Measurements from ENCODE around the gene ERN1.
"Not testable (repeated sequence)": the region's sequence is repeated elsewhere in the genome, so short reads cannot be mapped to it uniquely, and the experiment has no call there.

The ERN1 gene

DNA sequence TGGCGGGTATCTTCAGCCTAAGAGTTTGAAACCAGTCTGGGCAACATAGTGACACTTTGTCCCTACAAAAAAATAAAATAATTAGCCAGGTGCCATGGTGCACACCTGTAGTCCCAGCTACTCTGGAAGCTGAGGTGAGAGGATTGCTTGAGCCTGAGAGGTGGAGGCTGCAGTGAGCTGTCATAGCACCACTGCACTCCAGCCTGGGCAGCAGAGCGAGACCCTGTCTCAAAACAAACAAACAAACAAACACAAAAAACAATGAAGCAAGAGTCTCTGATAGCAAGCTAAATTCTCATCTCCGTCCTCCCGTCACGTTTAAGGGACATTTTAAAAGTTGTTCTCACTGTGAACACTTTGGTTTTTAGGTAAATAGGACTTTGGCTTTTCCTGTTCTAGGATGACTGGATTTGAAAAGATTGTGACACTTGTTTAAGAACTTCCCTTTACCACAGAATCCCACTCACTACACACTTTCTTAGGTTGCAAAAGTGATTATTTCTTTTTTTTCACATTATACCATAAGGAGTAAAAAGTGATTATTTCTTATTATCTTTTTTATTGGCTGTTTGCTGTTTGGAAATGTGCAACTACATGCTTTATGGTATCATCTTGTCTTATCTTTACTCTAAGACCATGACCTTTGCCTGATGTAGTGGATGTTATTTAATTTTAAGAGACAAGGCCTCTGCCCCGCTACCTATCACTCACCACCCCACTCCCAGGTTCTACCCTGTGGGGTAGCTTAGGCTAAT lies 4.4 kb upstream of the ERN1 start:
- no peak for DNase-seq

DNA sequence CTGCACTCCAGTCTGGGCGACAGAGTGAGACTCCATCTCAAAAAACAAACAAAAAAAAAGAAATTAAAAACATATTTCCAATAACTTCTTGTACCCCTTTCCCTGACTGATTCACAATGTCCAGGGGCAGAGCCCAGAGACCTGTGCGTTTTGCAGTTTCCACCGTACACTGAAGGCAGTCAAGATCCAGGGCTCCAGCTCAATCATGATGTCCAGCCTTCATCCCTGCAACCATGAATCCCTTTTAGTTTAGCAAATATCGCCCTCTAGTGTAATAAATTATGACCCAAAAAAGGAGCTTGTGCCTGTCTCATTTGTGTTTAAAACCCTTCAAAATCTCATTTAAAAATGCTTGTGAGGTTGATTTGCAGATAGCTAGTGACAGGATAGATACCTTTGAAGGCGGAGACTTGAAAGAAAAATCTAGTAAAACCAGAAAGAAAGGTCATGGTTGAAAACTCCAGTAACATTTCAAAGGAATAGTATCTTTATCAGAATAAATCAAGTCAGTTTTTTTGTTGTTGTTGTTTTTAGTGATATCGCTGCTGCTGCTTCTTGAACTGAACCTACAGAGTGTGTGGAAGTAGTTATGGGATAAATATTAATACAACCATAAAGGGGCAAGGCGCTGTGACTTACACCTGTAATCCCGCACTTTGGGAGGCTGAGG lies 3.7 kb upstream of the ERN1 start:
- peak; percentile 33 for DNase-seq

DNA sequence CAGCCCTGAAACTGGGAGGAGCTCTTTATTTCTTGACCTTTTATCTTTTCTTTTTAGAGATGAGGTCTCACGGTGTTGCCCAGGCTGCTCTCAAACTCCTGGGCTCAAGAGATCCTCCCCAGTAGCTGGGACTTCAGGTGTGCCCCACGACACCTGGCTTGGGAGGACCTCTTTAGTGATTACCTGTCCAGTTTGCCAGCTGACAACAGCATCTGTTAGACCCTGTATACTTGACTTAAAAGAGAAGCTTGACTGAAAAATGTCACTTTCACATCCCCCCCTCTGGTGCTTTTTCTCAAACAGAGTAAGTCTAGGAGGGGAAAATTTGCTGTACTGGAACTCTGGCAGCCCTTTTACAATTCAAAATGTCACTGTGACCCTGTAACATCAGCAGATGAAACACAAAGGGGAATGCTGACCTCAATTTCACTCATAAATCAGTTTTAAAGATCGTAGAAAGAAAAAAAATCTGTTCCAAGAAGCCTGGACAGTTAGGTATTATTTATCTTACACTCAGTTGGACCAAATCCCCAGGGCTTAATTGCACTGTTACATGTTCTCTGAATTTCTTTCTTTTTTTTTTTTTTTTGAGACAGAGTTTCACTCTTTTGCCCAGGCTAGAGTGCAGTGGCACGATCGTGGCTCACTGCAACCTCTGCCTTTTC lies 1.8 kb upstream of the ERN1 start:
- DNase-seq, result no peak

- DNase-seq, result no peak
Observed at GRCh38 chr17:64130559-64131001, 636 bp upstream of the ERN1 start.

DNA sequence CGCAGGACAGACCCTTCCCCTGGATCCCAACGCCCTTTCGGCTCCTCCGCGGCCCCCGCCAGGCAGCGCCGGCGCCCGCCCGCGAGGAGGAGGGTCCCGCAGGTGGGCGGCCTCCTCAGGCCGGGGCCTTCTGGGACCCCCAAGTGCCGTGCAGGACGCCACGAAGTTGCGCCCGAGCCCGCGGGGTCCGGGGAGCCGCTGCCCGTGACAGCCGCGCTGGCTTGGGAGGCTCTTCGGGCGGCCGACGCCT lies 504 bp downstream of the ERN1 start:
- no peak for DNase-seq

DNA sequence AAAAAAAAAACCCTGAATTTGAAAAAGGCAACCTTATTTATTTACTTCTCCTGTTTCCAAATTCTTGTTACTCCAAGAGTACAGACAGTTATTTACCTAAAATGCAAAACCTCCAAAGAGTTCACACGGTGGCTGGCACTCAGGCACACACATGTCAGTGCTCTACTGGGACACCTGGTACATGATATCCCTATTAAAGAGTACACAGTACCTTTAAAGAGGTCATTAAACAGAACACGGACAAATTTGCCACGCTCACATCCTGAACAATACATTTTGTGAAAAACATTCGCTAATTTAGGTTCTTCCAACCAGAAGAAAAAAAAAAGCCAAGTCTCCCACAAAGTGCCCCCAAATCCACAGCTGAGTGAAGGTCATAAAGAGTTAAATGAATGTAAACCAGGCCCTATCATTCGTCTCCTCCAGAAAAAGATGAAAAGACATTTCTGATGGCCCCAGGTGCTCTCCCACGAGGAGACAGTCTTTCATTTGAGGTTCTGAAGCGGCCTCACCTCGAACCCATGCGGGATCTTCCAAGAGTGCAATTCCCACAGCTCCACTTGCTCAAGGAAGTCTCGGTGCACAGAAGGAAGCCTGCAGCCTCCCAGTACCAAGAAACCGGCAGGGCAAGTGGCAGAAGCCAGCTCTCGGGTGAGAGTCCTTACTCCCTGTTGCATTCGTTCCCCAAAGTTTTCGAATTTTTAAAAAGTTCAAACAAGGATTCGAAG lies 993 bp downstream of the ERN1 start:
- no peak for DNase-seq

DNA sequence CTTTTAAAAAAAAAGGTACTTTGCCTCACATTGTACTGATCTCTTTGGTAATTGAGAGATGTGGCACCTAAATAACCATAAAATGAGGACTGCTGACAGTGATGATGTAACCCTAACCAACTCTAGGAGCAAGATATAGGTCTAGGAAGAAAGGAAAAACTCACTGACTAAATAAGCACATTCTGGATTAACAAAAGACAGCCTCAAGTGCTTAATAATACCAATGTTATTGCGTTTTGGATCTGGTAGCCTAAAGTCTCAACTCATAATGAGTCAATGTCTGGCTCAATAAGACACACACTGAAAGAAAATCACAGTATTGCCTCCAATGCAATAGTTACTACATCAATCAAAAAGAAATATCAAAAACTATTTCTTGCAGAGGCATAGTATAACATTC lies 3.0 kb downstream of the ERN1 start:
- no peak for DNase-seq

- DNase-seq, result no peak
Observed at GRCh38 chr17:64125937-64126336, 4.0 kb downstream of the ERN1 start.

DNA sequence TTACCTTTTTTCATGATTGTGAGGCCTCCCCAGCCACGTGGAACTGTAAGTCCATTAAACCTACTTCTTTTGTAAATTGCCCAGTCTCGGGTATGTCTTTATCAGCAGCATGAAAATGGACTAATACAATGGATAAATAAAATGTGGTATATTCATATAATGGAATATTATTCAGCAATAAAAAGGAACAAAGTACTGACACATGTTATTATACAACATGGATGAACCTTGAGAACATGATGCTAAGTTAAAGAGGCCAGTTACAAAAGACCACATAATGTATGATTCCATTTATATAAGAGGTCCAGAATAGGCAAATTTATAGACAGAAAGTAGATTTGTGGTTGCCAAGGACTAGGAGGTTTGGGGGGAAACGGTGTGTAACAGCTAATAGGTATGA lies 5.3 kb downstream of the ERN1 start:
- no peak for DNase-seq

GRCh38 chr17:64123114-64123513 lies 6.8 kb downstream of the ERN1 start:
- DNase-seq, result no peak

DNA sequence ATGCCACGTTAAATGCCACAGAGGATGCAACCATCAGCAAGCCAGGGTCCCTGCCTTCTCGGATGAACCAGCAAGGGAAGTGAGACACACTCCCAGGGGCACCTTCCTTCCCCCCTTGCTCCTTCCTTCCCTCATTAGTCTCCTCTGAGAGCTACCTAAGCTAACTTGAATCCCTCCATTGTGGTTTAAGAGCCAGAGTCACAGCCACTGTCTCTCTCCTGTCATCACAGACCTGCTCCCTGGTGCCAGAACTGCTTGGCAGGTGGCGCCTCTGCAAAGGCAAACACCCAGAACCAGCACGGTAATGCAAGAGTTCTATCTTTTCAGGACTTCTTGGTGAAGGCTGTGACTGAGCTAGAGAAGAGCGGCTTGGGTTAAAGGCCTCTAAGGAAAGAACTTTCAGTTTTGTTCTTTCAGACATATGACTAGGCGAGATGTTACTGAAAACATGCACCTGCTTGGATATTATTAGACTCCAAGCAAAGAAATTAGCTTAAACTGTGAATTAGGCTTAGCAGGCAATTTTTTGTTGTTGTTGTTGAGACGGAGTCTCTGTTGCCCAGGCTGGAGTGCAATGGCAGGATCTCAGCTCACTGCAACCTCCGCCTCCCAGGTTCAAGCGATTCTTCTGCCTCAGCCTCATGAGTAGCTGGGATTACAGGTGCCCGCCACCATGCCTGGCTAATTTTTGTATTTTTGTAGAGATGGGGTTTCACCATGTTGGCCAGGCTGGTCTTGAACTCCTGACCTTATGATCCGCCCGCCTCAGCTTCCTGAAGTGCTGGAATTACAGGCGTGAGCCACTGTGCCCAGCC lies 8.8 kb downstream of the ERN1 start:
- not testable (repeated sequence) for DNase-seq

- no peak for DNase-seq
Observed at GRCh38 chr17:64120159-64120810, 9.7 kb downstream of the ERN1 start.

DNA sequence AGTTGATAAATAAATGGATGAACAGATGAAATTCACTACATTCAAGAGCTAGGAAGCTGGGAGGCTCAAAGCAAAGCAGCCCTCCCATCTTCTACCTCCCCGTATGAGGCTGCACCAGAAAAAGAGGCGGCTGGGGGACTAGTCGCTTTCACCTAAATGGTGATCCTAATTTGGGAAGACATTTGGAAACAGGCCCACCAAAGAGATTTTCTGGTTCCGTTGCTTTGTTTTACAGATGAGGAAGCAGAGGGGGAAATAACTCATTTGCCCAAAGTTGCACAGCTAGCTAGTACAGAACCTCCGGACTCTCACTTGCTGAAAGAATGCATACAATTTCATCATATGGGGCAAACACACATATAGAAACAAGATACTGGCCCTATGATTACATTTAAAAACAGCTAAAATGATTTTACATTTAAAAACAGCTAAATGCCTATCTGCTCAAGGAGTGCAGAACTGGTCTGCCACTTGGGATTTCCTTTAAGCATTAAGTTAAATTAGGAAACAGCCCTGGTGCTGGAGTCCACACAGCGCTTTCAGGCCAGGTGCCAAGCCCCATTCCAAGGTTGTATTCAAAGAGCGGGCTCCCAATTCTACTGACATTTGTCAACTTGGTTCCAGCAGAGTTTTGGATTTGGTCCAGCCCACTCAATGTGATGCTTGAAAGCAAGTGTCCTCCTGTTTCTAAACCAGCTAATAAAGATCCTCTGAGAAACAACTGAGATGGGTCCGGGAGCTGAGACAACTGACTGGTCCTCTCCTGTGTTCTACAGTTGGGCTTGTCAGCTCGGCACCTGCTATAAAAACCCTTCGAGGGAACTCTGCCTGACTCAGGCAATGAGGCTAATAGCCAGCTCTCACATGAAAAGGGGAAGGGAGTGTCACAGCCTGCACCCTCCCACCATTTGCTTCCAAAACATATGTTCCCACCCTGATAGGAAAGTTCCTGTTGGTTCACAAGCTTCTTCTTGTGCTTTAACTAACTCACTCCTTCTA lies 11.7 kb downstream of the ERN1 start:
- peak; percentile 57 for DNase-seq

GRCh38 chr17:64115822-64116534 lies 14.0 kb downstream of the ERN1 start:
- peak; percentile 90 for DNase-seq

GRCh38 chr17:64115043-64115698 lies 14.8 kb downstream of the ERN1 start:
- peak; percentile 81 for DNase-seq

GRCh38 chr17:64113006-64113405 lies 16.9 kb downstream of the ERN1 start:
- no peak for DNase-seq

DNA sequence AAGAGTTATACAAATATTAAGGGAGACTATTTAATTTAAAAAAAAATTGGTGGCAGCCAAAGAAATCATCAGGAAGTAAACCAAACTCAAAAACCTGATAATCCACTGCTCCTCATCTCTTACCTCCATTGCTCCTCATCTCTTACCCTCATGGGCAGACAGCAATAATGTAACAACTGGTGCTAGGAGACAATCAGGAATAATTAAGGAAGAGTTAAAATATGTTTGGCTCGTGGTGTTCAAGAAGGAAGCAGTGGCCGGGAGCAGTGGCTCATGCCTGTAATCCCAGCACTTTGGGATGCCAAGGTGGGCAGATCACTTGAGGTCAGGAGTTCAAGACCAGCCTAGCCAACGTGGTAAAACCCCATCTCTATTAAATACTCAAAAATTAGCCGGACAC lies 18.1 kb downstream of the ERN1 start:
- DNase-seq, result no peak

GRCh38 chr17:64110379-64111152 lies 19.4 kb downstream of the ERN1 start:
- no peak for DNase-seq

- DNase-seq, result no peak
Observed at GRCh38 chr17:64109400-64109799, 20.5 kb downstream of the ERN1 start.

Measured in NCI-H226 (cell line).